ENCODE measurements around the gene CAPRIN2.
A peak's percentile ranks its signal among the peaks of the same experiment; 100 is the strongest.

Gene CAPRIN2

DNA sequence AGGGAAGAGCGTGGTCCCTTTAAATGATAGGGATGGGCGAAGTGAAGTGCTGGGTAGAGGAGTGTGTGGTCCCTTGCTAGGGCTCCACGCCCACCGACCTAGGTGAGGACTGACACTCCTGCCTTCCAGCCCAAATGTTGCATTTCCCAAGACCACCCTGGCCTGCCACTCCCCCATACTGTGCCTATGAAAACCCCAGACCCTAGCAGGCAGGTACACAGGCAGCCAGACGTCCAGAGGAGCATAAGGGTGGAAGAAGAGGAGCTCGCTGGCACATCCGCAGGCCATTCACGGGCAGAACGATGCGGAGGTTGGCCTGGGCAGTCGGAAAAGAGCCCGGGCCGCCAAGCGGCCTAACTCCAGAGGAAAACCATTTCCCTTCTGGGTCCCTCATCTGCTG is 58.3 kb downstream of the CAPRIN2 start:
- DNase-seq = no peak

DNA sequence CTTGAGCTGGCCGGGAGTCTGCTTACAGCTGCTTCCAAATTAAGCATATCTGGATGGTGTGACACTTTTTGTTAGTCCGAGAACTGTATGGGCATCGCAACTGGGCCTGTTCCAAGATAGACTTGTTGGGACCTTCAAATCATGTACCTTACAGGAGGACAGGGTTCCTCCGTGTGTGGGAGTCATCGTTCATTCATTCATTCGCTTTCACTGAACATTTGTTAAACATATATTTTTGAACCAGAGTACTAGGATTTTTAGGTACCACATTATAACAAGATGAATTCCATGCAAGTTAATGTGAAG is 58.7 kb downstream of the CAPRIN2 start:
- DNase-seq = no peak

DNA sequence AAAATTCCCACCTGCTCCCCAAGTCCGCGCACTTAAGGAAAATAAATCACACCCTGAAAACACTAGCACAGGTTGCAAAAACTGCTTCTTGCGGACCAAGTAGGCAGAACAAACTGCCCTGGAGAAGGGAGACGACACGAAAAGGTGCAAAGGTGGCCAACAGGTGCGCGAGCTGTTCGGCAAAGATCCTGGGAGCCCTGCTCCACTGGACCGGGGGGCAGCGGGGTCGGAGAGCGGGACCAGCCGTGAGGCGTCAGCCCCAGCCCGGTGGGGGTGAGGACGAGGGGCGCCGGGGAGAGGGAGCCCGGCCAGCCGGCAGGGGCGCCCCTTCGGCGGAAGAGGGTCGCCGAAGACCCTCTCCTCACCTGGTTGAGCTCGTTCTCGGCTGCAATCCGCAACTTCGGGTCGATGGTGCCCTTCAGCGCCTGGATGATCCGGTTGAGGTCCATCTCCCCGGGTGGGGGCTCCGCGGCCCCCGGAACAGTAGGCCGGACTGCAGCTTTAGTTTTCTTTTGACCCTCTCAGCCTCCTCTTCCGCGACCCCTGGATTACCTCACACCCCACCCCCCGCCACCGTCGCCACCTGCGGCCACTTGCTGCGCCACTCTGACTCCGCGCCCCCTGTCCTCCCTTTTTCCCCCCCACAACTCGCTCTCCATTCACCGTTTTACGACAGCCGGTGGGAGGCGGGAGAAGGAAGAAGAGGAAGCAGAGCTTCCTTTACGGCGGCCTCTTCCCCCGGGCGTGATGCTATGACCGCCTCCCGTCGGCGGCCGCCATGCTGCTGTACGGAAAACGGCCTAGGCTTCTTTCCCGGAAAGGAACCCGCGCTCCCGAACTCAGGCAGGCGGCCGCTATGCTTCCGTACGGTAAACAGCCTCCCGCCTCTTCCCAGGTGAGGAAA is 59.3 kb downstream of the CAPRIN2 start, which contains the start of gene IPO8:
Gene IPO8 (minus strand): TSS at position 671 of the 904 bp plus-strand sequence. CDS start 222 bp downstream, at position 449.
- peak; percentile 90 for DNase-seq

DNA sequence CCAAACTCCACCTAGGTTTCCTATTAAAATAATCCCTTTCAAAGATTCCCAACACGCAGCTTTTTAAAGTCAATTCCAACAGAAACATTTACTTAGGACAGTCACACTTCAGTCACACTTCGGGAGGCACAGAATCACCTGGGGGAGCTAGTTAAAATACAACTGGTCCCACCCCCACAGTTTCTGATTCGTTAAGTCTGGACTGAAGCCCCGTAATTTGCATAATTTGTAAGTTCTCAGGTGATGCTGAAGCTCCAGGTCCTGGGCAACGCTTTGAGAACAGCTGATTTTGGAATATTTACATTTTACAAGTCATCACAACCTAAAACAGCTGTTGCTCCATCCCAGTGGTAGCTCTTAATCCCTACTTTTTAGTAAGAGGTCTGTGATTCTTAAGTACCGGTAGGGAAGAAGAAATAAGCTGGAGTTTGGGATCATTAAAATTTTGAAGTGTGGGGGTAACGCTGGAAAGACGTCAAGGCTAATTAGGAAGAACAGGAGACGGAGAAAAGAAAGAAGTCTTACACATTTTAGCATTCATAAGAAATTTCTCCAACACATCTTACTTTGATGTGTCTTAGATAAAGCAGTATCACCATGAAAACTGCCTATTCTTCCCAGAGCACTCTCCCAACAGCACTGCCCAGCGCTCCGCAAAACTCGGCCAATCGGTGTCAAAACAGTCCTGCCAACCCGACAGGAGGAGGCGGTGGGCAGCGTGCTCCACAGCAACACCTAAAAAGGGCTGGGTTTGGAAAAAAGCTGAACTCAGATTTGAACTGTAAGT is 60.1 kb downstream of the CAPRIN2 start:
- DNase-seq = peak; percentile 1

DNA sequence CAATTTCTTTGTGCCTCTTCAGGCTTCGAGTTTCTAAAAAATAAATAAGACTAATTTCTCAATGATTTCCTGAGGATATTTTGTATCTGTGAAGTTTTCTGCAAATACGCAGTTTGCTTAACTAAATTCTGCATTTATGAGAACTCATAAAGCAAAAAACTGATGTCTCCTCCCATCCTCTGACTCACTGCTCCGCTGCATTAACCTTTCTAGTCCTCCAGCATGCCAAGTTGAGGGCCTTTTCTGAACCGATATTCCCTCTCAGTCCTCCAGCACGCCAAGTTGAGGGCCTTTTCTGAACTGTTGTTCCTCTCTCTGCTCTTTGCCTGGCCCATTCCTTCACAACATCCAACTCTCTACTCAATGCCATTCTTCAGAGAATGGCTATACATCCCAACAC is 62.3 kb downstream of the CAPRIN2 start:
- DNase-seq = no peak

DNA sequence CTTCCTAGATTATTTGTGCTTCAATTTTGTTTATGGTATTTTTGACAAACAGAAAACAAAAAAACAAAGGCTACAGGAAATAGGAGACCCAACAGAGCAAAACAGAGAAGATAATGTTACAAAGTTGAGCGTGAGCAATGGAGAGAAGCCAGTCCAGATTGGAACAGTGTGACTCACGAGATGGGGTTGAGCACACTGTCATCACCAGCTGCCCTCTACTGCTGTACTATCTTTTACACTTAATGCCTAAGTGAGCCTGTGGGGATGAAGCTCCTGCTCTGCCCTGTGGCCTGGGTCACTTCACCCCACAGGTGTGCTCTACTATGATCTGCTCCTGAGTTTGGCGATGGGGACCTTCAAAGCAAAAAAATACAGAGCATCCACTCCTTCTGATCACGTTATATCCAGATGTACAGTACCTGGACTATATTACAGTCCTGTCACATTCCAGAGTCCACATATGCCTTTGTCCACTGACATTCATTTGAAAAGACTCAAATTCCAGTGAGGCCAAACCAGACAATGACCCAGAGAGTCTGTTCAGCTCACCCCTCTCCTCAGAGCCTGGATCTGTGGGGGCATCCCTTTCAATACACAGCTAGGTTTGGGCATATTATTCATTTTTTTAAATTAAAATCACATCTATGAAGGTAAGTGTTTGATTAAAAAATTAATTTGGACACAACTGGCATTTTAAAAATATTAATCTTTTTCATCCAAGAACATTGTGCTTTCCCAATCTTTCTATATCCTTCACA is 63.5 kb downstream of the CAPRIN2 start:
- no peak for DNase-seq

DNA sequence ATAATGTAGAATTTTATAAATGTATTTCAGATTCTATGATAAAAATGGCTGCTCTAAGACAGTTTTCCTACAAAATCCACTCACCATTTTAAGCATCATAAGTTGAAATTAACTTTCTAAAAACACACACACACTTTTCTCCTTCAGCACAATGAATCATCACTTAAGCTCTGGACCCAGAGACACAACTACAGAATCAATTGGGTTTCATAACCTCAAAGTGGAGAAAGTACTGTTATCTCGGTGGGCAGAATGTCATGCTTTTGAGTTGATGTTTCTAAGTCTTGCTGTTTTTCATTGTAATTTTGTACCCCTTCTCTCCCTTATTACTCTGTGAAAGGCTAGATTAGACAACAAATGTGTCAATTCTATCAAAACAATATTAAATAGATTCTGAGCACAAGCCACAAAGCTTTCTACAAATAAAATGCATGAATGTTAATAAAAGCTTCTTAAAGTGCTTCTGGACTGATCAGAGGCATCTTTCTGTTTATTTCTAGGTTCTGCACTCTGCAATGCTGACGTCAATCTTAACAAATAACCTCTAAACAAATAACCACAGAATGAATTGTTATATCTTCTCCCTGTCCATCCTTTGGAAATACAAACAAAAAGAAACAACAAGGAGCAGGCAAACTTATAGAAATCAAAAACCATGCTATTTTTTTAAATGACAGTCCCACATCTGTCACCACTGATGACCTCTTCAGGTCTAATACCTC is 67.3 kb downstream of the CAPRIN2 start:
- no peak for DNase-seq

DNA sequence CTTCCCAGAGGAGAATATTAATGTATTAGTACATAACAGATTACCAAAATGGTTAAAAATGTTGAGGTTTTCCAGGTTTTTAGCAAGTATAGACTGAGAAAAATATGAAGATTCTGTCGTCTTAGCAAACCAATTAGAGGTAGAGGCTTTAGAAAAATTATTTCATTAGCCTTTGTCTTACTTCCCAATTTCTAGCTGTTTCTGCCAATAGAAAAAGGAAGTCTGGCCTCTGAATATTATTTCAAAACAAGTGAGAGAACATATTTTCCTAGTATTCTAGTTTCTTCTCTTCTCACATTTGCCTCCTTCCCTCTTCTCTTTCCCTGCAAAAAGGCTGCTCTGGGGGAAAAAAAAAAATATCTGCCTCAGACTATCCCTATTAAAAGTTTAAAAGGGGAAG is 75.5 kb downstream of the CAPRIN2 start:
- DNase-seq = no peak

DNA sequence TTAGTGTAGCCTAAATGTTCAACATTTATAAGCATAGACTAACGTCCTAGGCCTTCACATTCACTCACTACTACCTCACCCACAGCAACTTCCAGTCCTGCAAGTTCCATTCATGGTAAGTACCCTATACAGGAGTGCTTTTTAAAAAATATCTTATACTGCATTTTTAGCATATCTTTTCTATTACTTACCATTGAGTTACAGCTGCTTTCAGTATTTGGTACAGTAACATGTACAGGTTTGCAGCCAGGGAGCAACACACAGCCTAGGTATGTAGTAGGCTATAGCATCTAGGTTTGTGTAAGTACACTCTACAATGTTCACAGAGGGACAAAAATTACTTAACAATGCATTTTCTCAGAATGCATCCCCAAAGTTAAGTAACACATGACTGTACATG is 76.5 kb downstream of the CAPRIN2 start:
- DNase-seq = no peak

DNA sequence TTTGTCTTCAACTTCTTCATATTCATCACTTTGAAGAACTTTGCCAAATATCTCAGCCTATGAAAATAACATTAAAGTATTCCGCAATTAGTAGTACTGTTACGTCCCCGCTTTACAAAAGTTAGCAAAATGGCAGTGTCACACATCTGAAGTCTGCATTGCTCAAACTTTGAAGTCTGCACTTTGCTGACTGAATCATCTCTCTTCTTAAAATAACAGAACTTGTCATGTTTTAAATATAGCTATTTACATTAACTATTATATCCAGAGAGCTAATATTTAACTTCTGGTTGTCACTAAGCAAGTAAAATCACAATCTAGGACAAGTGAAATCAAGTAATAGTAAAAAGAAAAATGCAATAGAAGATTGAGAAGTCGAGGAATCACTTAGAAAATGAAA is 93.5 kb downstream of the CAPRIN2 start:
- no peak for DNase-seq

Measured in stimulated activated naive CD4-positive, alpha-beta T cell treated with Interleukin-2 at 50 U/mL for 16 hours (primary cell).